NCI-H128 (cell line): Measurements from ENCODE around the gene CARD18.

Experiments used
- DNase-seq: peaks from one replicate; lab custom pipeline; 2025; ENCODE audit not compliant: unreplicated experiment; lab: John Stamatoyannopoulos, UW

The CARD18 gene

GRCh38 chr11:105139669-105140068, at the start of gene CARD18:
Gene CARD18, minus strand, starts transcription at chr11:105139769. Its CDS starts 43 bp downstream, at chr11:105139726.
- no peak for DNase-seq

- DNase-seq: no peak
Observed at GRCh38 chr11:105183987-105184386, 44.4 kb upstream of the CARD18 start.

GRCh38 chr11:105183426-105183825, 43.9 kb upstream of the CARD18 start:
- DNase-seq: no peak

GRCh38 chr11:105181521-105181920, 42.0 kb upstream of the CARD18 start:
- no peak for DNase-seq

GRCh38 chr11:105181100-105181499, 41.5 kb upstream of the CARD18 start:
- DNase-seq: no peak

GRCh38 chr11:105179542-105180278, 40.1 kb upstream of the CARD18 start:
- DNase-seq: no peak

GRCh38 chr11:105177658-105178057, 38.1 kb upstream of the CARD18 start:
- DNase-seq: no peak

GRCh38 chr11:105168457-105168856, 28.9 kb upstream of the CARD18 start:
- DNase-seq: no peak

- no peak for DNase-seq
Observed at GRCh38 chr11:105167244-105167643, 27.7 kb upstream of the CARD18 start.

GRCh38 chr11:105164208-105164607, 24.6 kb upstream of the CARD18 start:
- DNase-seq: no peak

- no peak for DNase-seq
Observed at GRCh38 chr11:105162506-105162905, 22.9 kb upstream of the CARD18 start.

- no peak for DNase-seq
Observed at GRCh38 chr11:105158436-105158835, 18.9 kb upstream of the CARD18 start.

- DNase-seq: no peak
Observed at GRCh38 chr11:105156720-105157119, 17.2 kb upstream of the CARD18 start.

- DNase-seq: no peak
Observed at GRCh38 chr11:105156231-105156630, 16.7 kb upstream of the CARD18 start.

- no peak for DNase-seq
Observed at GRCh38 chr11:105155679-105156078, 16.1 kb upstream of the CARD18 start.

- no peak for DNase-seq
Observed at GRCh38 chr11:105153392-105153791, 13.8 kb upstream of the CARD18 start.

- no peak for DNase-seq
Observed at GRCh38 chr11:105152560-105152959, 13.0 kb upstream of the CARD18 start.

GRCh38 chr11:105152021-105152512, 12.5 kb upstream of the CARD18 start:
- DNase-seq: no peak

- no peak for DNase-seq
Observed at GRCh38 chr11:105149477-105149876, 9.9 kb upstream of the CARD18 start.

GRCh38 chr11:105148241-105148640, 8.7 kb upstream of the CARD18 start:
- DNase-seq: no peak

GRCh38 chr11:105144887-105145286, 5.3 kb upstream of the CARD18 start:
- DNase-seq: no peak

GRCh38 chr11:105142167-105142566, 2.6 kb upstream of the CARD18 start:
- DNase-seq: no peak

- no peak for DNase-seq
Observed at GRCh38 chr11:105137286-105137685, 2.3 kb downstream of the CARD18 start.
